Spleen (tissue), 11 donors: Measurements from ENCODE around the gene NUDT16. TPM values are rescaled to one million over a fixed set of nuclear protein-coding genes. Genes with fewer than 3 reads are reported as not detected.

Source experiments
- DNase-seq: peaks from one replicate; pipeline ENCODE4 v3.0.0-alpha.2; 2020
- H3K27ac ChIP-seq, 8 donors: fragments of 200-600 bp; sonication (generic) in 7 of 8; 1 replicate in 4 of 8; 2 replicates in 4 of 8; pipeline versions ENCODE4 v1.5.0 to v1.8.0; 2016 to 2021; ENCODE audit warnings: inconsistent platforms in 4 of 8, mild to moderate bottlenecking in 4 of 8, moderate library complexity in 1 of 8
- H3K27me3 ChIP-seq, 7 donors: fragments of 200-600 bp; sonication (generic) in 6 of 7; replicated peaks in 1 of 7; 1 replicate in 4 of 7; 2 replicates in 3 of 7; pipeline versions ENCODE4 v1.5.0 to v1.8.0; 2016 to 2021; ENCODE audit warnings: inconsistent platforms in 3 of 7, mild to moderate bottlenecking in 1 of 7
- H3K36me3 ChIP-seq, 6 donors: fragments of 200-600 bp; sonication (generic) in 5 of 6; 1 replicate in 4 of 6; 2 replicates in 2 of 6; pipeline versions ENCODE4 v1.5.0 to v1.8.0; 2016 to 2021; ENCODE audit warnings: inconsistent platforms in 2 of 6
- H3K4me1 ChIP-seq, 6 donors: fragments of 200-600 bp; sonication (generic) in 5 of 6; 1 replicate in 3 of 6; 2 replicates in 3 of 6; pipeline versions ENCODE4 v1.5.0 to v1.8.0; 2016 to 2021; ENCODE audit warnings: inconsistent platforms in 3 of 6
- H3K4me3 ChIP-seq, 8 donors: fragments of 200-600 bp; sonication (generic) in 7 of 8; 1 replicate in 4 of 8; 2 replicates in 4 of 8; pipeline versions ENCODE4 v1.5.0 to v1.8.0; 2016 to 2021; ENCODE audit warnings: inconsistent platforms in 4 of 8, mild to moderate bottlenecking in 4 of 8, moderate library complexity in 2 of 8
- H3K9me3 ChIP-seq, 8 donors: fragments of 200-600 bp; sonication (generic) in 7 of 8; 1 replicate in 4 of 8; 2 replicates in 4 of 8; pipeline versions ENCODE4 v1.5.0 to v1.8.0; 2016 to 2021; ENCODE audit warnings: inconsistent platforms in 4 of 8
- POLR2A ChIP-seq, 3 donors: fragments of 450-650 bp; IDR thresholded peaks; one replicate each; pipeline ENCODE4 v1.5.1; 2017; ENCODE audit warnings: antibody characterized with exemption in 3 of 3, mild to moderate bottlenecking in 1 of 3
- POLR2AphosphoS5 ChIP-seq, 3 donors: sonication (generic); formaldehyde crosslinking; IDR thresholded peaks; one replicate each; pipeline ENCODE4 v1.5.1; 2017; ENCODE audit warnings: antibody characterized with exemption in 3 of 3
- WGBS, 5 donors: extraction: QIAGEN DNeasy Blood & Tissue Kit in 3 of 5; methylation state at CpG; one replicate each; pipeline versions ENCODE4 v1.1.5 to v1.1.7; 2013 to 2018; 5-methylcytosine and 5-hydroxymethylcytosine counted together
- intact Hi-C: fragments of 100-400 bp; cut with DNase I; formaldehyde crosslinking; loops from one replicate; pipeline ENCODE4 v1.15.0; 2023; ENCODE audit warnings: low total_unique reads
- polyA plus RNA-seq, 3 donors: library from polyadenylated mRNA; stranded (reverse); fragments of 200-250 nt; gene quantifications; one replicate each; pipeline ENCODE4 v1.2.1, GENCODE V29; 2013
- total RNA-seq, 7 donors: library from RNA; depleted of rRNA in 3 of 7; stranded (reverse); fragments of >200 nt in 3 of 7; fragmentation: NEBNext Ultra II Directional in 4 of 7; extraction: Animal tissue kit (Norgen Biotek cat#: 25700) in 4 of 7; gene quantifications; one replicate each; pipeline versions ENCODE4 v1.1.0 to v1.2.1, GENCODE V29; 2016 to 2021
- TF ChIP-seq, protein P1 (sequence below), 11 experiments: fragments of 200-600 bp in 7 of 11; fragments of 450-650 bp in 4 of 11; sonication (generic) in 4 of 11; IDR thresholded peaks in 8 of 11; conservative IDR thresholded peaks in 3 of 11; 1 replicate in 7 of 11; 2 replicates in 4 of 11; pipeline versions ENCODE4 v1.4.0 to v1.8.0; 2016 to 2021; ENCODE audit warnings: antibody characterized with exemption in 11 of 11, inconsistent platforms in 4 of 11, mild to moderate bottlenecking in 1 of 11
- donor health status: healthy with polysubstance abuse.
- donor health status: DM: no; HTN: no; CAD: no; lungs with moderate emphysema.
- donor health status: DM: no; HTN: no; CAD: no.
- donor health status: Bipolar disorder and iron deficiency.
- donor health status: healthy.
- donor health status: DM: no; HTN: no; CAD: no.
- donor health status: DM: yes; HTN: yes; CAD: no.

The NUDT16 gene
- total and polyA plus RNA-seq, 10 donors: 13.2 to 64.5 (median 23.1) TPM

DNA sequence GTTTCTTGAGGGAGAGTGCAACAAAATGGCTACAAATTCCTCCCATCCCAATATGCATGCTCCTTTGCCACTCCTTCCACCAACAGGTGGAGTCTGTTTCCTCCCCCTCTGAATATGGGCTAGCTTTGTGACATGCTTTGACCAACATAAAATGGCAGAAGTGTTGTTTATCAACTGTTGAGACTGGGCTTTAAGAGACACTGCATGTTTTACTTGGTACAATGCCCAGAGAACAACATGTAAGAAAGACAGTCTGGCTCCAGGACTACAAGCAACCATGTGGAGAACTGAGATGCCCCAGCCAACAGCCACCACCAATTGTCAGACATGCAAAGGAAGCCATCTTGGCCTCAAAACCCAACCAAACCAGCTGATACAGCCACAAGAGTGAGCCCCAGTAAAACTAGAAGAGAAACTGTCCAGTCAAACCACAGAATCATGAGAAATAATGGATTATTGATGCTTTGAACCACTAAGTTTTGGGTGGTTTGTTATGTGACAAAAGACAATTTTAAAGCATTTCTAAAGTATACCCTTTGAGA, 40.5 kb downstream of the NUDT16 start:
- H3K9me3 ChIP-seq: no peaks in the 10 kb centered on the region
- no peaks in the 10 kb centered on the region for H3K27me3 ChIP-seq
- no peaks in the 10 kb centered on the region for H3K36me3 ChIP-seq
- no peaks in the 10 kb centered on the region for H3K4me1 ChIP-seq
- DNase-seq: no peak
- no peak overlapping the region for H3K27ac ChIP-seq
- H3K4me3 ChIP-seq: no peak overlapping the region
- intact Hi-C loops: no loop called here
- TF ChIP-seq POLR2AphosphoS5 (IDR thresholded peaks at IDR 0.05) (no peak), POLR2A (IDR thresholded peaks at IDR 0.05) (no peak)
- TF ChIP-seq, protein P1, sequence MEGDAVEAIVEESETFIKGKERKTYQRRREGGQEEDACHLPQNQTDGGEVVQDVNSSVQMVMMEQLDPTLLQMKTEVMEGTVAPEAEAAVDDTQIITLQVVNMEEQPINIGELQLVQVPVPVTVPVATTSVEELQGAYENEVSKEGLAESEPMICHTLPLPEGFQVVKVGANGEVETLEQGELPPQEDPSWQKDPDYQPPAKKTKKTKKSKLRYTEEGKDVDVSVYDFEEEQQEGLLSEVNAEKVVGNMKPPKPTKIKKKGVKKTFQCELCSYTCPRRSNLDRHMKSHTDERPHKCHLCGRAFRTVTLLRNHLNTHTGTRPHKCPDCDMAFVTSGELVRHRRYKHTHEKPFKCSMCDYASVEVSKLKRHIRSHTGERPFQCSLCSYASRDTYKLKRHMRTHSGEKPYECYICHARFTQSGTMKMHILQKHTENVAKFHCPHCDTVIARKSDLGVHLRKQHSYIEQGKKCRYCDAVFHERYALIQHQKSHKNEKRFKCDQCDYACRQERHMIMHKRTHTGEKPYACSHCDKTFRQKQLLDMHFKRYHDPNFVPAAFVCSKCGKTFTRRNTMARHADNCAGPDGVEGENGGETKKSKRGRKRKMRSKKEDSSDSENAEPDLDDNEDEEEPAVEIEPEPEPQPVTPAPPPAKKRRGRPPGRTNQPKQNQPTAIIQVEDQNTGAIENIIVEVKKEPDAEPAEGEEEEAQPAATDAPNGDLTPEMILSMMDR (IDR thresholded peaks at IDR 0.05 in 8 of 11, conservative IDR thresholded peaks at IDR 0.05 in 3 of 11): no peak

GRCh38 chr3:131427226-131427625, 45.7 kb downstream of the NUDT16 start:
- TF ChIP-seq POLR2A (IDR thresholded peaks at IDR 0.05) (no peak), POLR2AphosphoS5 (IDR thresholded peaks at IDR 0.05) (no peak)
- TF ChIP-seq, protein P1 (IDR thresholded peaks at IDR 0.05 in 8 of 11, conservative IDR thresholded peaks at IDR 0.05 in 3 of 11): no peak
- no peaks in the 10 kb centered on the region for H3K9me3 ChIP-seq
- WGBS, 5 donors: 43 to 72% (median 59%) methylated on average over 2 of the region's 2 CpGs
- no peak for DNase-seq
- intact Hi-C loops: no loop called here
- no peak overlapping the region for H3K27ac ChIP-seq
- H3K36me3 ChIP-seq: no peaks in the 10 kb centered on the region
- H3K4me1 ChIP-seq: no peaks in the 10 kb centered on the region
- H3K27me3 ChIP-seq: no peaks in the 10 kb centered on the region
- H3K4me3 ChIP-seq: no peak overlapping the region

DNA sequence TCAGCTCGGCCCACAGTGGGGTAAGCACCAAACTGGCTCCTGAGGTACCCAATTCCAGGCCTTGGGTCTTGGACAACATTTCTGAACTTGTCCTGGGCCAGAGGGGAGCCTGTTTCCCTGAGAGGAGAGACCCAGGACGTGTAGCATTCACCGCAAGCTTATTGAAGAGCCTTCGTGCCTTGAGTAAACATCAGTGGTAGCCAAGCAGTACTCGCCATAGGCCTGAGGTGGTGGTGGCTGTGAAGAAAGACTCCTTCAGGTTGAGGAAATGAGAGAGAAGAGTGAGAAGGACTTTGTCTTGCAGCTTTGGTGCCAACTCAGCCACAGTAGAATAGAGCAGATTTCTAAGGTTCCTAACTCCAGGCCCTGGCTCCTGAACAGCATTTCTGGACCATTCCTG, 50.2 kb downstream of the NUDT16 start:
- peaks cover 0 to 3% (median 0%) of the 10 kb centered on the region in 8 donors for H3K9me3 ChIP-seq
- 75 to 97% (median 80%) methylated on average over 5 of the region's 5 CpGs for WGBS, 5 donors
- H3K27ac ChIP-seq: no peak overlapping the region
- no peaks in the 10 kb centered on the region for H3K4me1 ChIP-seq
- no peaks in the 10 kb centered on the region for H3K36me3 ChIP-seq
- H3K27me3 ChIP-seq: no peaks in the 10 kb centered on the region
- intact Hi-C loops: no loop called here
- no peak for DNase-seq
- H3K4me3 ChIP-seq: no peak overlapping the region
- TF ChIP-seq POLR2A (IDR thresholded peaks at IDR 0.05) (no peak), POLR2AphosphoS5 (IDR thresholded peaks at IDR 0.05) (no peak)
- TF ChIP-seq, protein P1 (IDR thresholded peaks at IDR 0.05 in 8 of 11, conservative IDR thresholded peaks at IDR 0.05 in 3 of 11): no peak

GRCh38 chr3:131432441-131432840, 50.9 kb downstream of the NUDT16 start:
- Histone ChIP-seq H3K36me3 (no peaks in the 10 kb centered on the region), H3K9me3 (peaks cover 0 to 3% (median 0%) of the 10 kb centered on the region in 8 donors), H3K27ac (no peak overlapping the region), H3K27me3 (no peaks in the 10 kb centered on the region), H3K4me3 (no peak overlapping the region), H3K4me1 (no peaks in the 10 kb centered on the region)
- intact Hi-C loops: no loop called here
- WGBS, 5 donors: 79 to 92% (median 86%) methylated on average over 3 of the region's 3 CpGs
- DNase-seq: no peak
- TF ChIP-seq POLR2AphosphoS5 (IDR thresholded peaks at IDR 0.05): no peak
- TF ChIP-seq, protein P1 (IDR thresholded peaks at IDR 0.05 in 8 of 11, conservative IDR thresholded peaks at IDR 0.05 in 3 of 11): no peak
- no peak for TF ChIP-seq POLR2A (IDR thresholded peaks at IDR 0.05)
